Progenitor cell of endocrine pancreas (in vitro differentiated cells): Measurements from ENCODE around the gene NECAB3. TPM values are rescaled to one million over a fixed set of nuclear protein-coding genes. Genes with fewer than 3 reads are reported as not detected.

Experiments
- DNase-seq: peaks from one replicate; pipeline ENCODE4 v3.0.0; 2021; ENCODE audit warnings: low spot score; ENCODE audit not compliant: unreplicated experiment
- H3K27ac Mint-ChIP-seq: 2 replicates; pipeline ENCODE4 v1.8.0; 2021; ENCODE audit warnings: mild to moderate bottlenecking, moderate library complexity, mixed read lengths
- H3K27me3 Mint-ChIP-seq: 2 replicates; pipeline ENCODE4 v1.8.0; 2021; ENCODE audit warnings: mixed read lengths
- H3K36me3 Mint-ChIP-seq: 2 replicates; pipeline ENCODE4 v1.8.0; 2022; ENCODE audit warnings: mixed read lengths; ENCODE audit not compliant: insufficient read depth
- H3K4me1 Mint-ChIP-seq: 2 replicates; pipeline ENCODE4 v1.8.0; 2021; ENCODE audit warnings: low read depth, mixed read lengths
- H3K4me3 Mint-ChIP-seq: 2 replicates; pipeline ENCODE4 v1.8.0; 2021; ENCODE audit warnings: low read depth, mild to moderate bottlenecking, moderate library complexity, mixed read lengths
- H3K9me3 Mint-ChIP-seq: 2 replicates; pipeline ENCODE4 v1.8.0; 2021; ENCODE audit warnings: low read depth, mixed read lengths
- CTCF ChIP-seq: fragments of 200-600 bp; sonication (generic); IDR thresholded peaks from one replicate; pipeline ENCODE4 v1.5.0; 2021; ENCODE audit warnings: antibody characterized with exemption, mild to moderate bottlenecking; ENCODE audit not compliant: unreplicated experiment
- long read RNA-seq: library from polyadenylated mRNA; unstranded; transcript quantifications from one replicate; pipeline ENCODE4 v2.0.0, GENCODE V29; 2020
- total RNA-seq: library from RNA; stranded (reverse); gene quantifications from 2 replicates; pipeline ENCODE4 v1.2.1, GENCODE V29; 2021

NECAB3 gene
- 68.3 and 74.6 TPM in 2 replicates for total RNA-seq
- long read RNA-seq, partial matches to known transcripts: 1 of 1 reads
- long read RNA-seq, other reads (novel, unspliced or antisense): 0 of 1 reads

- DNase-seq: peak; percentile 86
- no peaks in the 10 kb centered on the region for H3K9me3 Mint-ChIP-seq
- H3K36me3 Mint-ChIP-seq: peaks cover 15% of the 10 kb centered on the region
- peak; percentile 8 for TF ChIP-seq CTCF
- peaks cover 29% of the 10 kb centered on the region for H3K4me1 Mint-ChIP-seq
- H3K27ac Mint-ChIP-seq: peak within 1 kb of the TSS; percentile 71
- peak within 1 kb of the TSS; percentile 87 for H3K4me3 Mint-ChIP-seq
- peaks cover 3% of the 10 kb centered on the region for H3K27me3 Mint-ChIP-seq
Measured at GRCh38 chr20:33674294-33675135, at the start of gene NECAB3. Gene NECAB3 (minus strand): TSS chr20:33674428. CDS start chr20:33674352, 76 bp downstream.

GRCh38 chr20:33721391-33722140 is 47.3 kb upstream of the NECAB3 start:
- TF ChIP-seq CTCF: no peak
- Mint-ChIP-seq H3K4me3 (no peak overlapping the region), H3K4me1 (peaks cover 2% of the 10 kb centered on the region), H3K9me3 (peaks cover 7% of the 10 kb centered on the region), H3K27ac (peak overlapping the region; percentile 69), H3K27me3 (no peaks in the 10 kb centered on the region), H3K36me3 (peaks cover 2% of the 10 kb centered on the region)
- no peak for DNase-seq

- H3K27me3 Mint-ChIP-seq: no peaks in the 10 kb centered on the region
- DNase-seq: peak; percentile 49
- peak within 1 kb of the TSS; percentile 71 for H3K4me3 Mint-ChIP-seq
- peaks cover 2% of the 10 kb centered on the region for H3K36me3 Mint-ChIP-seq
- no peak for TF ChIP-seq CTCF
- peaks cover 7% of the 10 kb centered on the region for H3K9me3 Mint-ChIP-seq
- peak within 1 kb of the TSS; percentile 68 for H3K27ac Mint-ChIP-seq
- H3K4me1 Mint-ChIP-seq: peaks cover 2% of the 10 kb centered on the region
Measured at GRCh38 chr20:33719989-33720709, 45.9 kb upstream of the NECAB3 start, which contains the start of gene PXMP4. Gene PXMP4 (minus strand): TSS chr20:33720310. CDS start chr20:33720207, 103 bp downstream.

GRCh38 chr20:33719277-33719988 is 45.2 kb upstream of the NECAB3 start:
- peaks cover 7% of the 10 kb centered on the region for H3K9me3 Mint-ChIP-seq
- no peak overlapping the region for H3K27ac Mint-ChIP-seq
- peaks cover 2% of the 10 kb centered on the region for H3K4me1 Mint-ChIP-seq
- peaks cover 2% of the 10 kb centered on the region for H3K36me3 Mint-ChIP-seq
- H3K4me3 Mint-ChIP-seq: peak overlapping the region; percentile 71
- DNase-seq: no peak
- no peak for TF ChIP-seq CTCF
- H3K27me3 Mint-ChIP-seq: no peaks in the 10 kb centered on the region
